BJ (cell line): ENCODE results near the gene CFAP65. TPM values are rescaled to one million over a fixed set of nuclear protein-coding genes. Genes with fewer than 3 reads are reported as not detected.

Experiments
- CTCF ChIA-PET: fragments of 350-600 bp; formaldehyde crosslinking; extraction: SDS; loops from one replicate; lab custom pipeline; 2021; ENCODE audit warnings: antibody characterized with exemption, inconsistent platforms; lab: Yijun Ruan, JAX
- POLR2A ChIA-PET: fragments of 300-600 bp; sonication (Branson Sonifier 250); formaldehyde crosslinking; extraction: SDS; loops from one replicate; lab custom pipeline; 2021; ENCODE audit warnings: antibody characterized with exemption; lab: Charles Lee
- DNase-seq: peaks from one replicate; pipeline ENCODE4 v3.0.0-alpha.2; 2011; ENCODE audit warnings: low read depth
- H3K27me3 ChIP-seq: 2 replicates; pipeline ENCODE4 v1.6.0; 2011; ENCODE audit warnings: low read length; ENCODE audit not compliant: control insufficient read depth, insufficient read depth
- H3K36me3 ChIP-seq: 2 replicates; pipeline ENCODE4 v1.5.1; 2011; ENCODE audit warnings: low read length; ENCODE audit not compliant: control insufficient read depth, insufficient read depth
- H3K4me3 ChIP-seq: 2 replicates; pipeline ENCODE4 v1.5.1; 2011; ENCODE audit warnings: low read depth, mild to moderate bottlenecking, control low read depth, low read length
- CTCF ChIP-seq: IDR thresholded peaks from 2 replicates; pipeline ENCODE4 v1.5.1; 2011; ENCODE audit warnings: low read depth, mild to moderate bottlenecking, control low read depth, inconsistent platforms, low read length, moderate library complexity; ENCODE audit not compliant: insufficient read depth
- polyA plus RNA-seq: library from polyadenylated mRNA; depleted of rRNA; stranded (reverse); fragments of >200 nt; gene quantifications from 2 replicates; pipeline ENCODE4 v1.2.3, GENCODE V29; 2011

CFAP65 gene
- polyA plus RNA-seq, 1 experiment = not detected

DNA sequence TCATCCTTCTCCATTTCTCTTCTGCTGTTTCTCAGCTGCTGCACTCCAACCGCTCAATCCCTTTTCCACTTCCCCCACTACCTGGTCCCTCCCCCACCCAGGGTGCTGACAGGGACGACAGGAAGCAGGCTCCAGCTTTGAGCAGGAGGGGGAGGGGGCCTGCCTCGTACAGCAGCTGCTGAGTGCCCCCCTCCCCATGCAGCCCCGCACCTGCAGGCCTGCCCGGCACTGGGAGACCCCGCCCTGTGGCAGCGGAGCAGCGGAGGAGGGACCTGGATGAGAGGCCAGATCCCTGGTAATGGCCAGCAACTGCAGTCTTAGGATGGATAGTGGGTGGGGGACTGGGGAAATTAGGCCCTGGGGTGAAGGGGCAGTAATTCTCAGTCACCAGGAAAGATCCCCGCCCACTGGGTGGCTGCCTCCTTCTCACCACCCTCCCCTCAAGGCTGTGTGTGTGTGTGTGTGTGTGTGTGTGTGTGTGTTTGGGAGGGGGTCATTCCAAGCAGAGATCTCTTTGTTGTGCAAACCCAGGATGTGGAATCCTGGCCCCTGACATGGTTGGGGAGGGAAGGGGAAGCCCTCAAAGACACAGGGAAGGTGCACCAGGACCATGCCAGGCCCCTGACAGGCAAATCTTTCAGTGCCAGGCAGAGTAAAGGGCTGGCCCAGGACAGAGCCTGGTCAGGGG, 41.3 kb downstream of the CFAP65 start:
- no peak overlapping the region for H3K4me3 ChIP-seq
- POLR2A ChIA-PET = no interaction called here

DNA sequence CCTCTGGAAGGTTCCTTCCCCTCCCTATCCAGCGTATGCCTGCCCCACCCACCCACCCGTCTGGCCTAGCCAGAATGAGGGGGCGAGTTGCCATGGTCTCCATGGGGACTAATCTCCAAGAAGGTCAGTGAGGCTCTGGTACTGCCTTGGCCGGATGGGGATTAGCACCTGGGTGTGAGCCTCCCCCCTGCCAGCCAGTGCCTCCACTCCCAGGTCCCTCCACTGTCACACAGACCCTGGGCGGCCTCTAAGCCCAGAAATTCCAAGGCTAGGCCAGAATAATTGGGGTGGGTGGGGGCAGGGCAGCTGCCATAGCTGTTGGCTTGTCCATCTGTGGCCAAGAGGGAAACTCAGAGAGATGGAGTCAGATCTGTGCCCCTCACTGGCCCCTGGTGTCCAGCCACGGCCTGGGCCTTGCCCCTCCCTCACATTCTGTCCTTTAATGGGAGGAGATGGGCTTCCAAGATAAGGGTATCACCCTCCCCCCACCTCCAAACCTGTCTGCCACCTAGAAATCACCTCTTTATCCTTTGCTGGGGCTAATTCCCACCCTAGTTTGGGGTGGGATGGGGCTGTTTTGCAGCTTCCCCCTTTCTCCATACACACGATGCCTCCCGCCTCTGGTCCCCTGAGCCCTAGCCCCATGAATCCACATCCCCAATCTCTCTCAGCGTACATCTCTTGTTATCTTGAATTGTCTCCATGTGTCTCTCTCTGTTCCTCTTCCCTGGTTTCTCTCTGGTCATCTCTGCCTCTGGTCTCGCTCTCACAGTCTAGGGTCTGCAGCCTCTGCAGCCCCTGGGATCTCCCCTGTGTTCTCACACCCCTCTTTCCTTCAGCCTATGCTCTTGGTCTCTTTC, 42.1 kb downstream of the CFAP65 start:
- H3K4me3 ChIP-seq = no peak overlapping the region
- DNase-seq = no peak
- peaks cover 71% of the 10 kb centered on the region for H3K27me3 ChIP-seq
- no peak for TF ChIP-seq CTCF
- ChIA-PET CTCF (no interaction called here), POLR2A (no interaction called here)
- H3K36me3 ChIP-seq = no peaks in the 10 kb centered on the region

More for the DNA sequence above, 41.3 kb downstream of the CFAP65 start:
- peaks cover 67% of the 10 kb centered on the region for H3K27me3 ChIP-seq
- TF ChIP-seq CTCF = no peak
- CTCF ChIA-PET = no interaction called here
- DNase-seq = no peak
- no peaks in the 10 kb centered on the region for H3K36me3 ChIP-seq

DNA sequence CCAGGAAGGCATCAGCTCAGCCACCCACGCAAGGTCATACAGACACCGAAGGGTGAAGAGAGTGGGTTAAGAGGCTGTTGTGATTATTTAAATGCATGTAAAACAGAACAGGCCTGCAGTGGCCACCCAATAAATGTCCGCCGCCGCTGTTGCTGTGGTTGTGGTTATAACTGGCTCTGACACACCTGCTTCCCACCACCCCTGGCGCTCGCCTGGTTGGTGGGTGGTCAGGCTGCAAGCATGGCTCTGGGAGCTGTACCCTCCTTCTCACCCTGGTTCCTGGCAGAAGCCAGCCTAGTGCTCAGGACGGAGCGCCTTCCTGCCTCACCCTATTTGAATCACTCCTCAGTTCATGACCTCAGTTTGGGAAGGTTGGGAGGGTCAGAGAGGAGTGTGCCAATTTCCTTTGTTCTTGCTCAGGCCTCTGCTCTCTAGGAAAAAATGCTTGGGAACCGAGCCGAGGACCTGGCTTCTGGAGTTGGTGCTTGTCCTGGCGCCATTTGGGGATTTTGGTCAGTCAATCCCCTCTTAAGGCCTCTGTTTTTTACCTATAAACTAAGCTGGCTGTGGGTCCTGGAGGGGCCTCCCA, 42.8 kb downstream of the CFAP65 start:
- CTCF ChIA-PET = no interaction called here
- peaks cover 71% of the 10 kb centered on the region for H3K27me3 ChIP-seq
- TF ChIP-seq CTCF = no peak

DNA sequence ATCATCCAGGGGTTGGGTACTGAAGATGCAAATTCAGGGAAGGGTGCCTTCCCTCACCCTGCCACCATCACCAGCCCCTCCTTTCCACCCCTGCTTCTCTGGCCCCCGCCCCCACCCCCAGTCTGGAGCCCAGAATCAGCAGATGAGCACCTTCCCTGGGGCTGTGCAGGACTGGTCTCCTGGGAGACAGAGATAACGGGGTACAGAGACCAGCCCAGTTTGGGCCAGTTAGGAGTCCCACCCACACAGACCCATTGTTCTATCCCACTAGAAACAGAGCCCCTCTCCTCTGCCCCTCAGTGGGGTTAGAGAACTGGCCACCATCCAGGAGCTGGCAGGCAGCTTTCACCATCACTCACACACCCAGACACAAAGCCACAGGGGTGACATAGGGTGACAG, 43.6 kb downstream of the CFAP65 start:
- TF ChIP-seq CTCF = no peak
- POLR2A ChIA-PET = no interaction called here
- no peak for DNase-seq
- Histone ChIP-seq H3K36me3 (no peaks in the 10 kb centered on the region), H3K4me3 (no peak overlapping the region), H3K27me3 (peaks cover 69% of the 10 kb centered on the region)
- CTCF ChIA-PET = no interaction called here

More for the DNA sequence above, 42.8 kb downstream of the CFAP65 start:
- no peak overlapping the region for H3K4me3 ChIP-seq
- POLR2A ChIA-PET = no interaction called here
- no peaks in the 10 kb centered on the region for H3K36me3 ChIP-seq
- DNase-seq = no peak

DNA sequence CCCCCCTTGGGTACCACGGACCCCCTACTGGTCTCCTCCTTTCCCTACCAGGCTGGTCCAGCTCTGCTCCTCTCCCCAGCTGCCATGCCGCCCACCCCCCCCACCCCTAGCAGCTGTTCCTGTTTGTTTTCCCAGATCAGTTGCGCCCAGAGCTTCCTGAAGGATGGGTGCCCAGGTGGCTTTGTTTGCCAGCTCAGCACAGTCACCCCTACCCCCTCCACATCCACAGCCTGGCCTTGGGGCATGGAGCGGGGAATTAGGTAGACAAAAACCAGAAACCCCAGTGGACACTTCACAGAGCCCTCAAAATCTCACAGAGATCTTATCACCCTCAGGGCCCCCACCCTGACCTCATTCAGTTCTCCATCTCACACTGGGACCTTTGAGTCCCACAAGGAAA, 44.4 kb downstream of the CFAP65 start:
- DNase-seq = no peak
- no peak overlapping the region for H3K4me3 ChIP-seq
- POLR2A ChIA-PET = no interaction called here
- H3K27me3 ChIP-seq = peaks cover 65% of the 10 kb centered on the region
- H3K36me3 ChIP-seq = no peaks in the 10 kb centered on the region
- CTCF ChIA-PET = interaction anchor here (0.9 to 3.5 kb wide), 13 partner anchors 15 to 298 kb away, joined by 3 to 36 read pairs (median 4); no protein-coding TSS in a partner anchor
- TF ChIP-seq CTCF = no peak
